Brain microvascular endothelial cell (primary cell): ENCODE measurements around the gene SPAG8.

ENCODE experiments used
- DNase-seq: peaks from one replicate; pipeline ENCODE4 v3.0.0-alpha.2; 2020
- H3K27ac ChIP-seq: fragments of 250-450 bp; sonication (Bioruptor Pico); 2 replicates; pipeline ENCODE4 v1.5.1; 2020; ENCODE audit warnings: mild to moderate bottlenecking, moderate library complexity
- H3K27me3 ChIP-seq: fragments of 250-450 bp; sonication (Bioruptor Pico); replicated peaks from 2 replicates; pipeline ENCODE4 v1.5.1; 2020; ENCODE audit warnings: mild to moderate bottlenecking
- H3K36me3 ChIP-seq: fragments of 250-450 bp; sonication (Bioruptor Pico); replicated peaks from 2 replicates; pipeline ENCODE4 v1.5.1; 2020; ENCODE audit warnings: mild to moderate bottlenecking
- H3K4me3 ChIP-seq: 2 replicates; pipeline ENCODE4 v1.5.1; 2011; ENCODE audit warnings: low read depth, mild to moderate bottlenecking, control low read depth, low read length, moderate library complexity
- in situ Hi-C: cut with HindIII; loops from 2 replicates; pipeline ENCODE4 v1.10.0; 2017; ENCODE audit warnings: low sequenced_read_pairs, low pct_ligation_motif_present
- TF ChIP-seq, protein P1 (sequence below): IDR thresholded peaks from 2 replicates; pipeline ENCODE4 v1.5.1; 2011; ENCODE audit warnings: low read depth, mild to moderate bottlenecking, moderate library complexity, low read length, control low read depth, inconsistent platforms; ENCODE audit errors: missing control alignments

The SPAG8 gene

DNA sequence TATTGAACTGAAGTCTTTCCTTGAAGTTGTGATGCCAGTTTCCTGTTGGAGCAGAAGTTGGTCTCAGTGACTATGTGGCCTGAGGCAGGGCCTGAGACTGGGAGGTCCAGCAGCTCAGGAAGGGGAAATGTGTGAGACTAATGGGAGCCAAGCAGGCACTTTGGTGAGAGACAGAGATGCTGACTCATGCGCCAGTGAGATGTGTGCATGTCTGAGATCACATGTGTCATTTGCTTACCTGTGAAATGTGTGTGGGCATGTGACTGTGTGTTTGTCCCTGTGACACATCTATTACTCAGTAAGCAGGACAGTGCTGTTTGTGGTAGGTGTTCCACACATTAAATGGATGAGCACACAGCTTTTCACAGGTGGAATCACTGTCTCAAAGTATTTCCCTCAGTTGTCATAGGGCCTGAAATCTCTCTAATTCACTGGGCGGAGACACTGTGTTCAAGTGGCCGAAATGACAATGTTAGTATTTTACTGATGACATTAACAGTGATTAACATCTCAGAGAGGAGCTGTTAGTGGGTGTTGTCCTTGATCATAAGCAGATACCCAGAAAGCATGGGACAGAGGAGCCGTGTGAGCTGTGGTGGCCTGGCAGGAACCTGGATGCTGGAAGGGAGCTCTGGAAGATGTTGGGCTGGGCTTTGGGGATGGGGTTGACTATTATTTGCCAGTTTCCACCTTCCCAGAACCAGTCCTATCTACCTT lies 13.2 kb downstream of the SPAG8 start:
- no peak overlapping the region for H3K4me3 ChIP-seq
- in situ Hi-C loops, result no loop called here
- peak; percentile 31 for DNase-seq
- peaks cover 2% of the 10 kb centered on the region for H3K36me3 ChIP-seq
- TF ChIP-seq, protein P1, sequence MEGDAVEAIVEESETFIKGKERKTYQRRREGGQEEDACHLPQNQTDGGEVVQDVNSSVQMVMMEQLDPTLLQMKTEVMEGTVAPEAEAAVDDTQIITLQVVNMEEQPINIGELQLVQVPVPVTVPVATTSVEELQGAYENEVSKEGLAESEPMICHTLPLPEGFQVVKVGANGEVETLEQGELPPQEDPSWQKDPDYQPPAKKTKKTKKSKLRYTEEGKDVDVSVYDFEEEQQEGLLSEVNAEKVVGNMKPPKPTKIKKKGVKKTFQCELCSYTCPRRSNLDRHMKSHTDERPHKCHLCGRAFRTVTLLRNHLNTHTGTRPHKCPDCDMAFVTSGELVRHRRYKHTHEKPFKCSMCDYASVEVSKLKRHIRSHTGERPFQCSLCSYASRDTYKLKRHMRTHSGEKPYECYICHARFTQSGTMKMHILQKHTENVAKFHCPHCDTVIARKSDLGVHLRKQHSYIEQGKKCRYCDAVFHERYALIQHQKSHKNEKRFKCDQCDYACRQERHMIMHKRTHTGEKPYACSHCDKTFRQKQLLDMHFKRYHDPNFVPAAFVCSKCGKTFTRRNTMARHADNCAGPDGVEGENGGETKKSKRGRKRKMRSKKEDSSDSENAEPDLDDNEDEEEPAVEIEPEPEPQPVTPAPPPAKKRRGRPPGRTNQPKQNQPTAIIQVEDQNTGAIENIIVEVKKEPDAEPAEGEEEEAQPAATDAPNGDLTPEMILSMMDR, result no peak
- no peaks in the 10 kb centered on the region for H3K27me3 ChIP-seq
- H3K27ac ChIP-seq, result no peak overlapping the region

DNA sequence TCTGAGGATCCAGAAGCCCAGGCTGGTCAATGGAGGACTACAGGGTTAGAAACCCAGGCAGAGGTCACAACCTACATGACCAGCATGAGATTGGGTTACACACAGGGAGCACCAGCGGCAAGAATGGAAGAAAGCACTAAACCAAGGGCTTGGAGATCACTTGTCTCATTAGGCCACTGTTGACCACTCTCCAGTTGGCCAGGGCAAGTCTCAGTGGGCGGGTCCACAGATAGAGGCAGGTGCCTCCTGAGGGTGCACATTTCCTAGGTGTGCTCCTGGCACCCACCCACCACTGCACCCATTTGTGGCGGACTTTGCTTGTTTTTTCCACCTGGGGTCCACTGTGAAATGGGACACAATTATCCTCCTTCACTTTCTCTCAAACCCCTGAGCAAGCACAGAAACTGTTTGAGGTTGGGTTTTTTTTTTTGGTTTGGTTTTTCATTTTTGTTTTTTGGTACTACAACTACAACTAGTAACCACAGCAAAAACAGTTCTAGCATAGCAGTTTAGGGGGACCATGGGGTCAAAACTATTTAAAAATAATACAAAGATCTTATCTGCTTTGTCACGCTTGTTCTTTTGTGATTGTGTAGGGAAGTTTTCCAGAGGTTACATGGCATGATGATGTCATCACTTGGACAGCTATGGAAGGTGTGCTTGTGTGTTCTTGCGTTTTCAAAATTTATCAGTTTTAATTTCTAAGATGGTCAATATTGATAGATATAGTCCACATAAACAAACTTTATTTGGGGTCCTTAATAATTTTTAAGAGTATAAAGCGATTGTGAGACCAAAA lies 14.6 kb downstream of the SPAG8 start:
- in situ Hi-C loops, result no loop called here
- no peak for DNase-seq
- Histone ChIP-seq H3K27me3 (no peaks in the 10 kb centered on the region), H3K27ac (no peak overlapping the region), H3K36me3 (peaks cover 1% of the 10 kb centered on the region), H3K4me3 (no peak overlapping the region)
- TF ChIP-seq, protein P1, result no peak

DNA sequence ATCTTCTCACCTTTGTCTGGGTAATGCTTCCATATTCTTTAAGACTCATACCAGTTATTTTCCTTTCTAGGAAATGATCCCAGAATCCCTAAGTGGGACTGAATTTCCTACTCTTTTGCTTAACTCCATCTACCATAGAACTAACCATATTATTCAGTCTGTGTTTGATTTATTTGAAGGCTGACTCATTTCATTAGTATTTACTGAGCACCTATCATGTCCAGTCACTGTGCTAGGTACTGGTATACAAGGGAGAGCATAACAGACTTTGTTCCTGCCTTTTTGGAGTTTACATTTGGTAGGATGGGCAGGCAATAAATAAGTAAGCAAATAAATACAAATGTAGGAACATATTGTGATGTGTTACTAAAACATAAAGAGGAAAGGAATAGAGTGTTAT lies 16.4 kb downstream of the SPAG8 start:
- TF ChIP-seq, protein P1, result no peak
- no peak overlapping the region for H3K4me3 ChIP-seq
- no peak for DNase-seq
- in situ Hi-C loops, result no loop called here
- no peaks in the 10 kb centered on the region for H3K27me3 ChIP-seq
- H3K27ac ChIP-seq, result no peak overlapping the region
- H3K36me3 ChIP-seq, result no peaks in the 10 kb centered on the region

DNA sequence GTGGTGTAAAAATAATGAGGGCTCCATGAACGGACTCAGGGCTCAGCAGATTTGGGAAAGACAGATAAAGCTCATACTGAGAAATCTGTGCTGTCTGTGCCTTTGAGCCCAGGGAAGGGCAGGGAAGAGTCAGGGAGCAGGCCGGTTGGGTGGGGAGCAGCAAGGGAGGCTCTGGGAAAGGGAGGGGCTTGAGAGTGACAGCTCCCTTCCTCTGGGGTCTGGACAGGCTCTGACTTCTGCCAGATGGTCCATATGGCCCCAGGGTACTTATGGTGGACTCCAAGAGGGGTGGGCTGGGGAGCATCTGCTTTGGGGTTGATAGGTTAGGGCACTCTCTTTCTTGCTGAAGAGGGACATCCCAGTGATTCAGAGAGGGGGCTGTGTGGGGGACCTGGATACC lies 18.6 kb downstream of the SPAG8 start:
- TF ChIP-seq, protein P1, result no peak
- no peak overlapping the region for H3K27ac ChIP-seq
- no peak for DNase-seq
- in situ Hi-C loops, result no loop called here
- no peak overlapping the region for H3K4me3 ChIP-seq
- H3K27me3 ChIP-seq, result no peaks in the 10 kb centered on the region
- no peaks in the 10 kb centered on the region for H3K36me3 ChIP-seq

DNA sequence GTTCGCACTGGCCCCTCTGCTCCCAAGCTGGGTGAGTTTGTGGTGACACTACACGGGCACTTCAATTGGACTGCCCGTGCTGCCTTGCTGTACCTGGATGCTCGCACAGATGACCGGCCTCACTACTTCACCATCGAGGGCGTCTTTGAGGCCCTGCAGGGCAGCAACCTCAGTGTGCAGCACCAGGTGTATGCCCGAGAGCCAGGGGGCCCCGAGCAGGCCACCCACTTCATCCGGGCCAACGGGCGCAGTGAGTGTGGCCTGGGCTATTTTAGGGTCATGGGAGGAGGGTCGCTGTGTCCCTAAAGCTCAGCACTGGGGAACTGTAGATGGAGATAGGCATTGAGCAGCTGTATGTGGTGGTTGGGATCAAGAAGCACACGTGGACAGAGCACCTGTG lies 19.2 kb downstream of the SPAG8 start:
- H3K27ac ChIP-seq, result no peak overlapping the region
- TF ChIP-seq, protein P1, result no peak
- DNase-seq, result no peak
- no peak overlapping the region for H3K4me3 ChIP-seq
- in situ Hi-C loops, result no loop called here
- no peaks in the 10 kb centered on the region for H3K27me3 ChIP-seq
- no peaks in the 10 kb centered on the region for H3K36me3 ChIP-seq
